ENCODE data around the gene ELOVL5.

The ELOVL5 gene

DNA sequence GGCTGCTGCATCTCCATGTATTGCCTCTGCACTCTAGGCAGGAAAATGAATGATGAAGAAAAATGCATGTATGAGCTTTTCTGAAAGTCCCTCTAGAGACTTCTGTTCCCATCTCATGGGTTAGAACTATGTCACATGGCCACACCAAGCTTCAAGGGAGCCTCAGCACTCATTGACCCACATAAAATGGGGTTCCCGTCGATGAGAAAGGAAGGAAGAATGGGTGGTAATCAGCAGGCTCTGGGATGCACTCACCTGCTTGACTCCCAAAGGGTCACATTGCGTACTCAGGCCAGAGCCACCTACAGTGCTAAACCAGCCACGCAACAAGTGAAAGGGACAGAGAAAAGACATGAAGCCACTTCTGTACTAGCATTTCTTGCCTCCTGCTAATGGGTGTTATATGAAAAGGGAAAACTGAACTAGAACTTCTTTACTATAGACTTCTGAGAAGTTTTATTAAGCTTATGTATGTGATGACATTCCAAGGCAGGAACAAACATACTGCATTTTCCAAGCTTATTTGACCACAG, 104.3 kb downstream of the ELOVL5 start:
- Histone ChIP-seq H3K4me3 (ENCODE audit: insufficient read length, low read depth) (no peak overlapping the region), H3K9ac (ENCODE audit: insufficient read length, low read depth) (no peak overlapping the region), H3K4me1 (ENCODE audit: insufficient read depth, insufficient read length) (no peaks in the 10 kb centered on the region), H3K9me3 (ENCODE audit: insufficient read depth, low read length) (no peaks in the 10 kb centered on the region), H3K27me3 (ENCODE audit: insufficient read depth, insufficient read length) (no peaks in the 10 kb centered on the region), H3K36me3 (ENCODE audit: insufficient read depth, insufficient read length, low read length) (no peaks in the 10 kb centered on the region)
- TF ChIP-seq SUZ12 (IDR thresholded peaks at IDR 0.05; ENCODE audit: extremely low read depth, insufficient read depth, insufficient read length) (no peak), YY1 (IDR thresholded peaks at IDR 0.05; ENCODE audit: insufficient read depth, insufficient read length) (no peak)
- DNase-seq (ENCODE audit: low read depth, low spot score): no peak

DNA sequence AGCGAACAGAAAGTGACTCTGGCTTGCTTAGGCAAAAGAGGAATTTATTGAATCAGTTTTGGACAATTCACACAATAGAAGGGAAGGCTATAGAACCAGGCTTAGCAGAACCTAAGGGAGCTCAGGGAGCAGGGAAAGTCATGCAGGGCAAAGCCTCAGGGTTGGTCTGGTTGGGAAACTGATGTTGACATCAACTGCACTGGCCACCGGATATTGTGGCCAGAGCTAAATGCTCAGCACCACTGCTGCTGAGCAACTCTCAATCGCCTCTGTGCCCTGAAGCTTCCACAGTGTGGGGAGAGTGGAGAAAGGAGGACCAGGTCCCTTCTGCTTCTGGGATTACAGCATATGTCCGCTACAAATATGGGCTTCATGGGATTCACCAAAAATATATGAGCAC, 106.8 kb downstream of the ELOVL5 start:
- Histone ChIP-seq H3K27me3 (ENCODE audit: insufficient read depth, insufficient read length) (no peaks in the 10 kb centered on the region), H3K4me1 (ENCODE audit: insufficient read depth, insufficient read length) (no peaks in the 10 kb centered on the region), H3K4me3 (ENCODE audit: insufficient read length, low read depth) (no peak overlapping the region), H3K9ac (ENCODE audit: insufficient read length, low read depth) (no peak overlapping the region), H3K9me3 (ENCODE audit: insufficient read depth, low read length) (no peaks in the 10 kb centered on the region), H3K36me3 (ENCODE audit: insufficient read depth, insufficient read length, low read length) (no peaks in the 10 kb centered on the region)
- TF ChIP-seq SUZ12 (IDR thresholded peaks at IDR 0.05; ENCODE audit: extremely low read depth, insufficient read depth, insufficient read length) (no peak), ZNF274 (IDR thresholded peaks at IDR 0.05; ENCODE audit: low read depth, low read length) (no peak), YY1 (IDR thresholded peaks at IDR 0.05; ENCODE audit: insufficient read depth, insufficient read length) (no peak)
- DNase-seq (ENCODE audit: low read depth, low spot score): no peak

DNA sequence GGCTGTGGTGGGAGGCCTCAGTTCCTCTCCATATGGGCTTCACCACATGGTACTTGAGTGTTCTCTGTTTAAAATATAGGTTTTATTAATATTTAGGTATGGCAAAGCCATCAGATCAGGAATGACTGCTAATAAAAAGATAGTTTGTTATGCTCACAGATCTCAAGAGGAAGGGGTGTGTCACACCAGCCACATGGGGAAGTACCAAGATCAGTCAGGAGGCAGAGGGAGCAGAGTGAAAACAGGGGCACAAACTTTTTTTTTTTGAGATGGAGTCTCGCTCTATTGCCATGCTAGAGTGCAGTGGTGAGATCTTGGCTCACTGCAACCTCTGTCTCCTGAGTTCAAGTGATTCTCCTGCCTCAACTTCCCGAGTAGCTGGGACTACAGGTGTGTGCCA, 108.0 kb downstream of the ELOVL5 start:
- no peak for DNase-seq (ENCODE audit: low read depth, low spot score)
- no peak overlapping the region for H3K9ac ChIP-seq (ENCODE audit: insufficient read length, low read depth)
- H3K36me3 ChIP-seq (ENCODE audit: insufficient read depth, insufficient read length, low read length): no peaks in the 10 kb centered on the region
- TF ChIP-seq YY1 (IDR thresholded peaks at IDR 0.05; ENCODE audit: insufficient read depth, insufficient read length): no peak
- TF ChIP-seq ZNF274 (IDR thresholded peaks at IDR 0.05; ENCODE audit: low read depth, low read length): no peak
- no peak for TF ChIP-seq SUZ12 (IDR thresholded peaks at IDR 0.05; ENCODE audit: extremely low read depth, insufficient read depth, insufficient read length)
- no peaks in the 10 kb centered on the region for H3K27me3 ChIP-seq (ENCODE audit: insufficient read depth, insufficient read length)
- no peak overlapping the region for H3K4me3 ChIP-seq (ENCODE audit: insufficient read length, low read depth)
- H3K9me3 ChIP-seq (ENCODE audit: insufficient read depth, low read length): no peaks in the 10 kb centered on the region
- no peaks in the 10 kb centered on the region for H3K4me1 ChIP-seq (ENCODE audit: insufficient read depth, insufficient read length)

DNA sequence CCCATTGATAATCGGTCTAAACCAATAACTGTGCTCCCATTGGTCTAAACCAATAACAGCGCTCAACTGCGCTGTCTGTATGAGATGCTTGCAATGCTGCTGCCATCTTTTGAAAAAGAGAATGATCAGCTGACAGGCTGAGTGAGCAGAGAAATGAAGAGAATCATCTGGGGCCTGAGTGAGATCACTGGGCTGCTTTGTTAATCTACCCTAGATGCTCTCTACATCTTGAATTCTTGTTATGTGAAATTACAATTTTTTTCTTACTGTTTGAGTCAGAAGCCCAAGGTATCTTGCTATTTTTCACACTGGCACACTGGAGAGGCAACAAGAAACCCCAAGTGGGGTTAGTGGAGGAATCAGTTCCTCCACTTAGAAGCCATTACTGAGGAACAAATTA, 108.6 kb downstream of the ELOVL5 start:
- H3K36me3 ChIP-seq (ENCODE audit: insufficient read depth, insufficient read length, low read length): no peaks in the 10 kb centered on the region
- H3K9me3 ChIP-seq (ENCODE audit: insufficient read depth, low read length): no peaks in the 10 kb centered on the region
- H3K9ac ChIP-seq (ENCODE audit: insufficient read length, low read depth): no peak overlapping the region
- H3K27me3 ChIP-seq (ENCODE audit: insufficient read depth, insufficient read length): no peaks in the 10 kb centered on the region
- no peaks in the 10 kb centered on the region for H3K4me1 ChIP-seq (ENCODE audit: insufficient read depth, insufficient read length)
- DNase-seq (ENCODE audit: low read depth, low spot score): no peak
- no peak for TF ChIP-seq SUZ12 (IDR thresholded peaks at IDR 0.05; ENCODE audit: extremely low read depth, insufficient read depth, insufficient read length)
- TF ChIP-seq ZNF274 (IDR thresholded peaks at IDR 0.05; ENCODE audit: low read depth, low read length): no peak
- no peak for TF ChIP-seq YY1 (IDR thresholded peaks at IDR 0.05; ENCODE audit: insufficient read depth, insufficient read length)
- no peak overlapping the region for H3K4me3 ChIP-seq (ENCODE audit: insufficient read length, low read depth)

DNA sequence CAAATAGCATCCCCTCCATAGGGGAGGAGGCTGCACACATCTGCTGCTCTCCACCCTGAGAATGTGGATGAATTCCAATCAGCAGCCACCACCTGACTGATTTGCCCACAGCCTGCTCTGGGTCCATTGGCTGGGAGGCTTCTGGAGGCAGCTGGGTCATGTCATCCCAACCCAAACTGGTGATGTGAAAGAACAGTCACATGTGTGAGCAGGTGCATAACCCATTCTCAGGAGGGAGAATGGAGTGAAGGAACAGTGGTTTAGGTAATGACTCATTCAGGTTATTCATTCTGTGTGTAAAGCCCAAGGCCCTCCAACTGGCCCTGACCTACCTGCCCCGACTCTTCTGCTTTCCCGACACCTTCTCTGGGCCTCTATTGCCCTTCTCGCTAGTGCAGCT, 109.2 kb downstream of the ELOVL5 start:
- H3K9me3 ChIP-seq (ENCODE audit: insufficient read depth, low read length): no peaks in the 10 kb centered on the region

DNA sequence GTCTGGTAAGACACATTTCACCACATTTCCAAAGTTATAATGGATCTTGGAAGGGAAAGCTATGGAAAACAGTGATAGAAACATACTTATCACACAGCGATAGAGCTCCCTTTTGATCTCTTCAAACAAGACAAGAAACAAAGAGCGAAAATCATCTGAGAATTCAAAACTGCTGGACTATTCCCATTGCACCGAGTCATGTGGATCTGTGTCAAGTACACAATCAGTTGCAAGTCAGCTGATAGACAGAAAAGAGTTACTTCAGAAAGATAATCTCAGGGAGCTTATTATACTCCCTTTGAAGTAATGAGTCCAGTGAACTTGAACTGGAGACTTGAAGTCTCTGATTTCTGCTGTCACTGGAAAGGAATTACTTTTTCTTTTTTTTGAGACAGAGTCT, 110.4 kb downstream of the ELOVL5 start:
- TF ChIP-seq ZNF274 (IDR thresholded peaks at IDR 0.05; ENCODE audit: low read depth, low read length): no peak
- no peak for TF ChIP-seq YY1 (IDR thresholded peaks at IDR 0.05; ENCODE audit: insufficient read depth, insufficient read length)
- TF ChIP-seq SUZ12 (IDR thresholded peaks at IDR 0.05; ENCODE audit: extremely low read depth, insufficient read depth, insufficient read length): no peak
- Histone ChIP-seq H3K9ac (ENCODE audit: insufficient read length, low read depth) (no peak overlapping the region), H3K4me1 (ENCODE audit: insufficient read depth, insufficient read length) (no peaks in the 10 kb centered on the region)

More for the DNA sequence above, 109.2 kb downstream of the ELOVL5 start:
- Histone ChIP-seq H3K9ac (ENCODE audit: insufficient read length, low read depth) (no peak overlapping the region), H3K4me1 (ENCODE audit: insufficient read depth, insufficient read length) (no peaks in the 10 kb centered on the region), H3K27me3 (ENCODE audit: insufficient read depth, insufficient read length) (no peaks in the 10 kb centered on the region), H3K4me3 (ENCODE audit: insufficient read length, low read depth) (no peak overlapping the region), H3K36me3 (ENCODE audit: insufficient read depth, insufficient read length, low read length) (no peaks in the 10 kb centered on the region)
- no peak for DNase-seq (ENCODE audit: low read depth, low spot score)
- TF ChIP-seq ZNF274 (IDR thresholded peaks at IDR 0.05; ENCODE audit: low read depth, low read length) (no peak), SUZ12 (IDR thresholded peaks at IDR 0.05; ENCODE audit: extremely low read depth, insufficient read depth, insufficient read length) (no peak), YY1 (IDR thresholded peaks at IDR 0.05; ENCODE audit: insufficient read depth, insufficient read length) (no peak)

DNA sequence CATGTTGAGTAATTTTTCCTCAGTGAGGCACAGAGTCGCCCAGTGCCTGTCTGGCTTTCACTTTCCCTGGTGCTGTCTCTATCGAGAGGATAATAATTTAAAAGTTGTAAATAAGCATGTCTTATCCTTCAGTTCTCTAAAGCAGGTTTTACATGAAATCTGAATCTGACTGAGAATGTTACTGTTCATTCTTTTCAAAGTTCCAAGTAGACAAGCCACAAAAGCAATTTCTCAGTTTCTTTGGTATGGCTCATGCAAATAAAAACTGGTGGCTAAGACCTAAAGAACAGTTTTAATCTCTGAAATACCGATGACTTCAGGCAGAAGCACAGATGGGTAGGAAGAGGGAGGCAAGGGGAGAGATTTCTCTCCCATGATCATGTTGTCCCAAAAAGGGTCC, 112.5 kb downstream of the ELOVL5 start:
- no peaks in the 10 kb centered on the region for H3K4me1 ChIP-seq (ENCODE audit: insufficient read depth, insufficient read length)
- no peak overlapping the region for H3K4me3 ChIP-seq (ENCODE audit: insufficient read length, low read depth)
- no peaks in the 10 kb centered on the region for H3K27me3 ChIP-seq (ENCODE audit: insufficient read depth, insufficient read length)
- DNase-seq (ENCODE audit: low read depth, low spot score): no peak
- TF ChIP-seq YY1 (IDR thresholded peaks at IDR 0.05; ENCODE audit: insufficient read depth, insufficient read length) (no peak), SUZ12 (IDR thresholded peaks at IDR 0.05; ENCODE audit: extremely low read depth, insufficient read depth, insufficient read length) (no peak), ZNF274 (IDR thresholded peaks at IDR 0.05; ENCODE audit: low read depth, low read length) (no peak)
- no peaks in the 10 kb centered on the region for H3K36me3 ChIP-seq (ENCODE audit: insufficient read depth, insufficient read length, low read length)
- no peak overlapping the region for H3K9ac ChIP-seq (ENCODE audit: insufficient read length, low read depth)
- H3K9me3 ChIP-seq (ENCODE audit: insufficient read depth, low read length): no peaks in the 10 kb centered on the region

More for the DNA sequence above, 110.4 kb downstream of the ELOVL5 start:
- DNase-seq (ENCODE audit: low read depth, low spot score): no peak
- Histone ChIP-seq H3K4me3 (ENCODE audit: insufficient read length, low read depth) (no peak overlapping the region), H3K36me3 (ENCODE audit: insufficient read depth, insufficient read length, low read length) (no peaks in the 10 kb centered on the region), H3K27me3 (ENCODE audit: insufficient read depth, insufficient read length) (no peaks in the 10 kb centered on the region), H3K9me3 (ENCODE audit: insufficient read depth, low read length) (no peaks in the 10 kb centered on the region)
